Heart right ventricle (tissue), 16 donors: ENCODE data around the gene NR2F2. TPM values are rescaled to one million over a fixed set of nuclear protein-coding genes. Genes with fewer than 3 reads are reported as not detected.

Experiments used
- ATAC-seq, 8 donors: fragments of 200-7000 bp; cut with Tn5 transposase; one replicate each; pipeline ENCODE4 v1.9.1; 2020; ENCODE audit warnings: mild to moderate bottlenecking in 8 of 8, moderate library complexity in 8 of 8, moderate number of reproducible peaks in 1 of 8
- DNase-seq, 2 donors: peaks; one replicate each; pipeline ENCODE4 v3.0.0-alpha.2; 2020
- H3K27ac ChIP-seq, 10 donors: fragments of 200-600 bp; sonication (generic) in 2 of 10; one replicate each; pipeline versions ENCODE4 v1.5.0 to v1.8.0; 2020 to 2022; ENCODE audit warnings: mild to moderate bottlenecking in 3 of 10
- H3K27me3 ChIP-seq, 7 donors: fragments of 200-600 bp; one replicate each; pipeline ENCODE4 v1.8.0; 2021 to 2022; ENCODE audit warnings: mild to moderate bottlenecking in 2 of 7
- H3K36me3 ChIP-seq, 9 donors: fragments of 200-600 bp; sonication (generic) in 1 of 9; one replicate each; pipeline versions ENCODE4 v1.5.0 to v1.8.0; 2020 to 2022; ENCODE audit warnings: mild to moderate bottlenecking in 2 of 9
- H3K4me1 ChIP-seq, 9 donors: fragments of 200-600 bp; sonication (generic) in 1 of 9; one replicate each; pipeline versions ENCODE4 v1.5.0 to v1.8.0; 2020 to 2022; ENCODE audit warnings: mild to moderate bottlenecking in 4 of 9
- H3K4me3 ChIP-seq, 10 donors: fragments of 200-600 bp; sonication (generic) in 2 of 10; one replicate each; pipeline versions ENCODE4 v1.5.0 to v1.8.0; 2020 to 2022; ENCODE audit warnings: mild to moderate bottlenecking in 7 of 10, moderate library complexity in 2 of 10
- H3K9me3 ChIP-seq, 11 donors: fragments of 200-600 bp in 10 of 11; sonication (generic) in 2 of 11; one replicate each; pipeline versions ENCODE4 v1.5.0 to v1.8.0; 2013 to 2022; ENCODE audit warnings: mild to moderate bottlenecking in 2 of 11, control low read depth in 1 of 11, moderate library complexity in 1 of 11
- CTCF ChIP-seq, 9 donors: fragments of 200-600 bp; sonication (generic) in 2 of 9; IDR thresholded peaks; one replicate each; pipeline versions ENCODE4 v1.5.0 to v1.8.0; 2021 to 2022; ENCODE audit warnings: antibody characterized with exemption in 9 of 9, mild to moderate bottlenecking in 5 of 9, moderate library complexity in 1 of 9
- WGBS, 2 donors: extraction: QIAGEN DNeasy Blood & Tissue Kit; methylation state at CpG; one replicate each; pipeline ENCODE4 v1.1.7; 2013; ENCODE audit warnings: inconsistent platforms in 1 of 2; 5-methylcytosine and 5-hydroxymethylcytosine counted together
- intact Hi-C, 10 donors: fragments of 100-400 bp; cut with DNase I; formaldehyde crosslinking; loops; one replicate each; pipeline versions ENCODE4 v1.11.1 to v1.14.2; 2022
- polyA plus RNA-seq, 2 donors: library from polyadenylated mRNA; stranded (reverse); fragments of 200-250 nt; gene quantifications; one replicate each; pipeline ENCODE4 v1.2.3, GENCODE V29; 2013
- total RNA-seq, 10 donors: library from RNA; stranded (reverse); fragmentation: NEBNext Ultra II Directional in 3 of 10; extraction: Animal tissue kit (Norgen Biotek cat#: 25700) in 3 of 10; gene quantifications; one replicate each; pipeline versions ENCODE4 v1.2.1 to v1.2.4, GENCODE V29; 2021 to 2023
- donor health status: Arrhythmogenic right ventricular cardiomyopathy.
- donor health status: ischemic (EF 13 %, LVEDD 7.1; RV severe dilation, severe dysfunction).
- donor health status: healthy with polysubstance abuse.
- donor health status: DM: no; HTN: yes; CAD: no.
- donor health status: DM: no; HTN: no; CAD: no.
- donor health status: ischemic (EF 25% LVEDD 6.9; RV normal size, moderate dysfunction).
- donor health status: ischemic (EF 25% LVEDD 5.7; RV mildly dilated, moderate dysfunction).
- donor health status: healthy.
- donor health status: DM: yes; HTN: yes; CAD: no.
- donor health status: Ischemic cardiomyopathy.
- donor health status: ischemic (EF 35%, LVEDD 5.7; RV mildly dilated, moderate dysfunction).
- donor health status: nonischemic (EF 11% LVEDD 7.7; RV severe dilation, severe dysfunction).
- donor health status: DM: yes; HTN: yes; CAD: no.
- donor health status: PGD.
- donor health status: ischemic (EF 29% LVEDD 5.4; RV normal size, mild dysfunction).
- donor health status: nonischemic (EF 23%, LVEDD 6.1; RV moderate dilation, normal function).

The NR2F2 gene
- total and polyA plus RNA-seq, 12 donors = 8.2 to 31.7 (median 16.1) TPM

GRCh38 chr15:96361309-96362010 lies 31.0 kb downstream of the NR2F2 start:
- peaks cover 6 to 98% (median 78%) of the 10 kb centered on the region in 7 donors for H3K27me3 ChIP-seq
- intact Hi-C loops = loop anchor here in 4 of 10 donors (5.0 to 10.0 kb wide), 5 partner anchors 223 to 1393 kb away; no protein-coding TSS in a partner anchor
- H3K27ac ChIP-seq = peak overlapping the region in 3 of 10 donors; percentile 28 to 73 (median 58)

GRCh38 chr15:96362011-96362754 lies 31.7 kb downstream of the NR2F2 start:
- no peak for TF ChIP-seq CTCF (IDR thresholded peaks at IDR 0.05)
- Histone ChIP-seq H3K27me3 (peaks cover 6 to 98% (median 85%) of the 10 kb centered on the region in 7 donors), H3K27ac (no peak overlapping the region), H3K4me3 (no peak overlapping the region), H3K36me3 (no peaks in the 10 kb centered on the region), H3K4me1 (peaks cover 0 to 27% (median 15%) of the 10 kb centered on the region in 9 donors), H3K9me3 (no peaks in the 10 kb centered on the region)
- ATAC-seq (no peak), DNase-seq (no peak)
- WGBS, 2 donors = 52 to 63% methylated on average over 21 of the region's 21 CpGs
- intact Hi-C loops = loop anchor here in 4 of 10 donors (5.0 to 10.0 kb wide), 5 partner anchors 223 to 1393 kb away; no protein-coding TSS in a partner anchor

More at GRCh38 chr15:96361309-96362010, 31.0 kb downstream of the NR2F2 start:
- Histone ChIP-seq H3K4me3 (peak overlapping the region in 6 of 10 donors; percentile 31 to 62 (median 53)), H3K9me3 (no peaks in the 10 kb centered on the region), H3K36me3 (no peaks in the 10 kb centered on the region), H3K4me1 (peaks cover 0 to 32% (median 17%) of the 10 kb centered on the region in 9 donors)
- DNase-seq (no peak), ATAC-seq (no peak)
- WGBS, 2 donors = 47 to 48% methylated on average over 34 of the region's 34 CpGs
- TF ChIP-seq CTCF (IDR thresholded peaks at IDR 0.05) = no peak

- no peak for TF ChIP-seq CTCF (IDR thresholded peaks at IDR 0.05)
- Histone ChIP-seq H3K36me3 (no peaks in the 10 kb centered on the region), H3K27ac (no peak overlapping the region), H3K9me3 (no peaks in the 10 kb centered on the region), H3K4me3 (no peak overlapping the region), H3K27me3 (peaks cover 6 to 99% (median 89%) of the 10 kb centered on the region in 7 donors), H3K4me1 (peaks cover 0 to 28% (median 13%) of the 10 kb centered on the region in 9 donors)
- DNase-seq = no peak
- no peak for ATAC-seq
- WGBS, 2 donors = 41 to 51% methylated on average over 37 of the region's 37 CpGs
- intact Hi-C loops = loop anchor here in 4 of 10 donors (5.0 to 10.0 kb wide), 5 partner anchors 222 to 1392 kb away; no protein-coding TSS in a partner anchor
These were observed 32.5 kb downstream of the NR2F2 start for GRCh38 chr15:96362755-96363651.
